Measurements from ENCODE around the gene CPNE9.

Gene CPNE9

GRCh38 chr3:9688961-9689360 is 14.7 kb upstream of the CPNE9 start:
- DNase-seq, result no peak

- no peak for DNase-seq
Observed at GRCh38 chr3:9689757-9690156, 13.9 kb upstream of the CPNE9 start.

GRCh38 chr3:9690451-9691450 is 12.9 kb upstream of the CPNE9 start:
- DNase-seq, result no peak

- no peak for DNase-seq
Observed at GRCh38 chr3:9691636-9692035, 12.0 kb upstream of the CPNE9 start.

GRCh38 chr3:9692416-9692815 is 11.2 kb upstream of the CPNE9 start:
- DNase-seq, result no peak

GRCh38 chr3:9695345-9695744 is 8.3 kb upstream of the CPNE9 start:
- DNase-seq, result no peak

- DNase-seq, result no peak
Observed at GRCh38 chr3:9695746-9696145, 7.9 kb upstream of the CPNE9 start.

GRCh38 chr3:9696480-9697220 is 7.0 kb upstream of the CPNE9 start:
- no peak for DNase-seq

- no peak for DNase-seq
Observed at GRCh38 chr3:9697892-9698291, 5.7 kb upstream of the CPNE9 start.

- DNase-seq, result no peak
Observed at GRCh38 chr3:9698293-9698692, 5.3 kb upstream of the CPNE9 start.

- no peak for DNase-seq
Observed at GRCh38 chr3:9700536-9700935, 3.1 kb upstream of the CPNE9 start.

- DNase-seq, result no peak
Observed at GRCh38 chr3:9701006-9701405, 2.6 kb upstream of the CPNE9 start.

- DNase-seq, result no peak
Observed at GRCh38 chr3:9701711-9702110, 1.9 kb upstream of the CPNE9 start.

GRCh38 chr3:9703240-9703639 is 393 bp upstream of the CPNE9 start:
- DNase-seq, result no peak

- DNase-seq, result peak; percentile 22
Observed at GRCh38 chr3:9704347-9705322, 1.0 kb downstream of the CPNE9 start.

GRCh38 chr3:9710174-9710739 is 6.6 kb downstream of the CPNE9 start:
- DNase-seq, result no peak

- no peak for DNase-seq
Observed at GRCh38 chr3:9712415-9712814, 8.8 kb downstream of the CPNE9 start.

GRCh38 chr3:9713142-9713541 is 9.5 kb downstream of the CPNE9 start:
- no peak for DNase-seq

- no peak for DNase-seq
Observed at GRCh38 chr3:9715136-9715535, 11.5 kb downstream of the CPNE9 start.

- peak; percentile 91 for DNase-seq
Observed at GRCh38 chr3:9715764-9716437, 12.3 kb downstream of the CPNE9 start.

GRCh38 chr3:9716801-9717555 is 13.3 kb downstream of the CPNE9 start:
- DNase-seq, result no peak

All from fibroblast of upper back skin (primary cell).